ENCODE results near the gene PLEKHA4. TPM values are rescaled to one million over a fixed set of nuclear protein-coding genes. Genes with fewer than 3 reads are reported as not detected.

PLEKHA4 gene
- total RNA-seq, 1 donor from 2014 or later: 9.4 TPM

DNA sequence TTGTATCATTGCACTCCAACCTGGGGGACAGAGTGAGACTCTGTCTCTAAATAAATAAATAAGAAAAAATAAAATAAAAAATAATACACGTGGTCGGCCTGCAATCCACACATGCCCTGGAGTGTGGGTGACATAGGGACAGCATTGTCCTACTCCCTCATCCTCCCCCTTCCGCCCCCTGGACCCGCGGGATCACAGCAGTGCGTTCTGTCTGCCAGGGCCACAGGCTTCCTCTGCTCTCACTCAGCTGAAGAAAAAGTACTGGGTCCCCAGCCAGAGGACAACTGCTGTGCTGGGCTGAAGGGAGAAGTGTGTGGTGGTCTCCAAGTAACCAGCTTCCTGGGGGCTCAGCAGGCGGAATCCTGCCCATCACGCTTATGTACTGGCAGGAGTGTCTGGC is 63.9 kb downstream of the PLEKHA4 start:
- H3K4me1 Mint-ChIP-seq (ENCODE audit: low read depth, unreplicated experiment): peaks cover 5% of the 10 kb centered on the region
- no peaks in the 10 kb centered on the region for H3K36me3 Mint-ChIP-seq (ENCODE audit: unreplicated experiment)
- H3K27me3 Mint-ChIP-seq (ENCODE audit: unreplicated experiment): peaks cover 4% of the 10 kb centered on the region
- no peaks in the 10 kb centered on the region for H3K9me3 Mint-ChIP-seq (ENCODE audit: unreplicated experiment)
- H3K4me3 Mint-ChIP-seq (ENCODE audit: unreplicated experiment): no peak overlapping the region
- no peak overlapping the region for H3K27ac Mint-ChIP-seq (ENCODE audit: unreplicated experiment)
- no peak for DNase-seq
- TF ChIP-seq CTCF (IDR thresholded peaks at IDR 0.05; ENCODE audit: partially characterized antibody, unreplicated experiment): no peak

- no peak for TF ChIP-seq CTCF (IDR thresholded peaks at IDR 0.05; ENCODE audit: partially characterized antibody, unreplicated experiment)
- Mint-ChIP-seq H3K36me3 (ENCODE audit: unreplicated experiment) (no peaks in the 10 kb centered on the region), H3K9me3 (ENCODE audit: unreplicated experiment) (no peaks in the 10 kb centered on the region), H3K27me3 (ENCODE audit: unreplicated experiment) (peaks cover 6% of the 10 kb centered on the region), H3K27ac (ENCODE audit: unreplicated experiment) (no peak overlapping the region), H3K4me1 (ENCODE audit: low read depth, unreplicated experiment) (peaks cover 2% of the 10 kb centered on the region), H3K4me3 (ENCODE audit: unreplicated experiment) (no peak overlapping the region)
- DNase-seq: no peak
Observed at GRCh38 chr19:48802623-48803022, 65.8 kb downstream of the PLEKHA4 start.

- Mint-ChIP-seq H3K4me1 (ENCODE audit: low read depth, unreplicated experiment) (peaks cover 3% of the 10 kb centered on the region), H3K27ac (ENCODE audit: unreplicated experiment) (peak overlapping the region; percentile 1), H3K4me3 (ENCODE audit: unreplicated experiment) (no peak overlapping the region), H3K27me3 (ENCODE audit: unreplicated experiment) (peaks cover 4% of the 10 kb centered on the region), H3K36me3 (ENCODE audit: unreplicated experiment) (no peaks in the 10 kb centered on the region), H3K9me3 (ENCODE audit: unreplicated experiment) (no peaks in the 10 kb centered on the region)
- DNase-seq: no peak
- TF ChIP-seq CTCF (IDR thresholded peaks at IDR 0.05; ENCODE audit: partially characterized antibody, unreplicated experiment): no peak
Observed at GRCh38 chr19:48799358-48800300, 68.8 kb downstream of the PLEKHA4 start.

- Mint-ChIP-seq H3K27ac (ENCODE audit: unreplicated experiment) (no peak overlapping the region), H3K36me3 (ENCODE audit: unreplicated experiment) (no peaks in the 10 kb centered on the region), H3K9me3 (ENCODE audit: unreplicated experiment) (no peaks in the 10 kb centered on the region), H3K27me3 (ENCODE audit: unreplicated experiment) (peaks cover 4% of the 10 kb centered on the region), H3K4me3 (ENCODE audit: unreplicated experiment) (no peak overlapping the region), H3K4me1 (ENCODE audit: low read depth, unreplicated experiment) (peaks cover 3% of the 10 kb centered on the region)
- TF ChIP-seq CTCF (IDR thresholded peaks at IDR 0.05; ENCODE audit: partially characterized antibody, unreplicated experiment): no peak
- no peak for DNase-seq
Observed at GRCh38 chr19:48798937-48799336, 69.5 kb downstream of the PLEKHA4 start.

- Mint-ChIP-seq H3K27ac (ENCODE audit: unreplicated experiment) (no peak overlapping the region), H3K9me3 (ENCODE audit: unreplicated experiment) (no peaks in the 10 kb centered on the region), H3K4me1 (ENCODE audit: low read depth, unreplicated experiment) (peaks cover 3% of the 10 kb centered on the region), H3K27me3 (ENCODE audit: unreplicated experiment) (peaks cover 1% of the 10 kb centered on the region), H3K36me3 (ENCODE audit: unreplicated experiment) (no peaks in the 10 kb centered on the region), H3K4me3 (ENCODE audit: unreplicated experiment) (no peak overlapping the region)
- no peak for TF ChIP-seq CTCF (IDR thresholded peaks at IDR 0.05; ENCODE audit: partially characterized antibody, unreplicated experiment)
- no peak for DNase-seq
Observed at GRCh38 chr19:48797103-48797502, 71.3 kb downstream of the PLEKHA4 start.

Data from glutamatergic neuron (in vitro differentiated cells).